Natural killer cell (primary cell): Measurements from ENCODE around the gene POT1. TPM values are rescaled to one million over a fixed set of nuclear protein-coding genes. Genes with fewer than 3 reads are reported as not detected.

Experiments
- ATAC-seq, 3 donors: fragments of 150-1000 bp in 2 of 3; fragments of 200-7000 bp in 1 of 3; cut with Tn5 transposase; 1 replicate in 1 of 3; 2 replicates in 2 of 3; pipeline ENCODE4 v1.10.0; 2021; ENCODE audit warnings: mild to moderate bottlenecking in 2 of 3, moderate library complexity in 2 of 3
- DNase-seq, 2 donors: peaks; one replicate each; pipeline versions ENCODE4 v3.0.0 to v3.0.0-alpha.2; 2013 to 2021; ENCODE audit warnings: mixed read lengths in 1 of 2
- H3K27ac ChIP-seq: one replicate; pipeline ENCODE4 v1.5.1; 2013; ENCODE audit warnings: mild to moderate bottlenecking, low read length
- H3K27me3 ChIP-seq: one replicate; pipeline ENCODE4 v1.6.1; 2013; ENCODE audit warnings: low read length; ENCODE audit not compliant: control insufficient read depth, insufficient read depth
- H3K36me3 ChIP-seq: one replicate; pipeline ENCODE4 v1.6.1; 2013; ENCODE audit warnings: low read length; ENCODE audit not compliant: control insufficient read depth, insufficient read depth
- H3K4me1 ChIP-seq: one replicate; pipeline ENCODE4 v1.6.1; 2013; ENCODE audit warnings: low read length; ENCODE audit not compliant: control insufficient read depth, insufficient read depth
- H3K4me3 ChIP-seq: one replicate; pipeline ENCODE4 v1.5.1; 2013; ENCODE audit warnings: low read length
- H3K9me3 ChIP-seq: one replicate; pipeline ENCODE4 v1.6.1; 2013; ENCODE audit warnings: low read length; ENCODE audit not compliant: control insufficient read depth, insufficient read depth
- H3K27ac Mint-ChIP-seq, 2 donors: one replicate each; pipeline ENCODE4 v1.8.0; 2022; ENCODE audit warnings: mild to moderate bottlenecking in 2 of 2, mixed read lengths in 2 of 2, moderate library complexity in 1 of 2
- H3K27me3 Mint-ChIP-seq, 2 donors: one replicate each; pipeline ENCODE4 v1.8.0; 2022; ENCODE audit warnings: low read depth in 2 of 2, mixed read lengths in 2 of 2
- H3K36me3 Mint-ChIP-seq: one replicate; pipeline ENCODE4 v1.8.0; 2022; ENCODE audit warnings: mixed read lengths
- H3K4me1 Mint-ChIP-seq, 2 donors: one replicate each; pipeline ENCODE4 v1.8.0; 2022; ENCODE audit warnings: mixed read lengths in 2 of 2
- H3K4me3 Mint-ChIP-seq: one replicate; pipeline ENCODE4 v1.8.0; 2022; ENCODE audit warnings: mild to moderate bottlenecking, moderate library complexity, mixed read lengths
- H3K9me3 Mint-ChIP-seq, 2 donors: one replicate each; pipeline ENCODE4 v1.8.0; 2022; ENCODE audit warnings: mixed read lengths in 2 of 2
- WGBS: methylation state at CpG from one replicate; pipeline ENCODE4 v1.1.7; 2013; ENCODE audit warnings: missing lambda C conversion rate; ENCODE audit not compliant: insufficient coverage; 5-methylcytosine and 5-hydroxymethylcytosine counted together
- intact Hi-C: fragments of 100-400 bp; cut with micrococcal nuclease; formaldehyde crosslinking; loops from one replicate; pipeline ENCODE4 v1.14.2; 2022
- total RNA-seq, 4 donors: library from RNA; stranded (reverse); fragments of 120-200 nt in 1 of 4; gene quantifications; one replicate each; pipeline versions ENCODE4 v1.2.3 to v1.2.4, GENCODE V29; 2013 to 2022
- TF ChIP-seq, protein P1 (sequence below): fragments of 200-600 bp; IDR thresholded peaks from one replicate; pipeline ENCODE4 v1.8.0; 2022; ENCODE audit warnings: antibody characterized with exemption

POT1 gene
- total RNA-seq, 3 donors from 2014 or later (not counting 1 experiment from before 2014, with no cell fraction given) = 19.7 to 22.0 (median 20.8) TPM

DNA sequence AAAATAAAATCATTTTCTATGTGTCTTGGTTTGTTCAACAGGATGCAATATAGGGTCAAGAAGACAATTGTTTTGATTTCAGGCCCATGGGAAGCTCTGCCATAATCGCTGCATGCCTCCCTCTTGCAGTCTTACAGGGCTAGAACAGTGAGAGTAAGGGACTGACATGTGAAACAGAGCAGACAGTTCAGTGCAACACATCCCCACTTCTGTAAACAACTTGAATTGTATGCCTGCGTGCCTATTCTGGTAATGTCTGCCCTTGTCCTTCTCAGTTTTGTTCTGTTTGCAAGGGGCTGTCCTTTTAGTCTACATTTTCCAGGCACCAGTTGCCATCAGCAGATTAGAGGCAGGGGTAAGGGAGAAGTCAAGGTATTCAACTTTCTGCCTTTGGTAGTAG, 129.2 kb downstream of the POT1 start:
- intact Hi-C loops = no loop called here
- no peak for DNase-seq
- H3K27ac Mint-ChIP-seq = no peak overlapping the region

DNA sequence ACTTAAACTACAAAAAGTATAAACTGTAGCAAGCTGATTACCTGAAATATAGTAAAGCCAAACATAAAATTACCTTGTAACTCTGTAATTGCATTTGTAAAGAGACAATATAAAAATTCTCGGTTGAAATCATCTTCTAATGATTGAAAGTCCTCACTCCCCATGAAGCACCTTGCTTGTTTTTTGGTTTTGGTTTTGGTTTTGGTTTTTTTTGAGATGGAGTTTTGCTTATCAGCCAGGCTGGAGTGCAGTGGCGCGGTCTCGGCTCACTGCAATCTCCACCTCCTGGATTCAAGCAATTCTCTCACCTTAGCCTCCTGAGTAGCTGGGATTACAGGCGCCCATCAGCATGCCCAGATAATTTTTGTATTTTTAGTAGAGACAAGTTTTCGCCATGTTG, 130.2 kb downstream of the POT1 start:
- Histone ChIP-seq H3K27me3 (peaks cover 2% of the 10 kb centered on the region), H3K9me3 (no peaks in the 10 kb centered on the region), H3K36me3 (no peaks in the 10 kb centered on the region), H3K27ac (no peak overlapping the region), H3K4me3 (no peak overlapping the region), H3K4me1 (no peaks in the 10 kb centered on the region)
- no peak for ATAC-seq
- H3K27ac Mint-ChIP-seq = no peak overlapping the region
- no peak overlapping the region for H3K4me3 Mint-ChIP-seq
- intact Hi-C loops = no loop called here
- H3K36me3 Mint-ChIP-seq = peaks cover 6% of the 10 kb centered on the region
- TF ChIP-seq, protein P1, sequence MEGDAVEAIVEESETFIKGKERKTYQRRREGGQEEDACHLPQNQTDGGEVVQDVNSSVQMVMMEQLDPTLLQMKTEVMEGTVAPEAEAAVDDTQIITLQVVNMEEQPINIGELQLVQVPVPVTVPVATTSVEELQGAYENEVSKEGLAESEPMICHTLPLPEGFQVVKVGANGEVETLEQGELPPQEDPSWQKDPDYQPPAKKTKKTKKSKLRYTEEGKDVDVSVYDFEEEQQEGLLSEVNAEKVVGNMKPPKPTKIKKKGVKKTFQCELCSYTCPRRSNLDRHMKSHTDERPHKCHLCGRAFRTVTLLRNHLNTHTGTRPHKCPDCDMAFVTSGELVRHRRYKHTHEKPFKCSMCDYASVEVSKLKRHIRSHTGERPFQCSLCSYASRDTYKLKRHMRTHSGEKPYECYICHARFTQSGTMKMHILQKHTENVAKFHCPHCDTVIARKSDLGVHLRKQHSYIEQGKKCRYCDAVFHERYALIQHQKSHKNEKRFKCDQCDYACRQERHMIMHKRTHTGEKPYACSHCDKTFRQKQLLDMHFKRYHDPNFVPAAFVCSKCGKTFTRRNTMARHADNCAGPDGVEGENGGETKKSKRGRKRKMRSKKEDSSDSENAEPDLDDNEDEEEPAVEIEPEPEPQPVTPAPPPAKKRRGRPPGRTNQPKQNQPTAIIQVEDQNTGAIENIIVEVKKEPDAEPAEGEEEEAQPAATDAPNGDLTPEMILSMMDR = no peak
- DNase-seq = no peak
- WGBS = 96% methylated on average over 4 of the region's 6 CpGs
- peaks cover 0 to 3% of the 10 kb centered on the region in 2 donors for H3K27me3 Mint-ChIP-seq
- no peaks in the 10 kb centered on the region for H3K4me1 Mint-ChIP-seq
- H3K9me3 Mint-ChIP-seq = peaks cover 5 to 8% of the 10 kb centered on the region in 2 donors

More for the DNA sequence above, 129.2 kb downstream of the POT1 start:
- no peak overlapping the region for H3K27ac ChIP-seq
- no peaks in the 10 kb centered on the region for H3K4me1 Mint-ChIP-seq
- no peaks in the 10 kb centered on the region for H3K9me3 ChIP-seq
- peaks cover 6% of the 10 kb centered on the region for H3K36me3 Mint-ChIP-seq
- H3K27me3 ChIP-seq = peaks cover 2% of the 10 kb centered on the region
- no peaks in the 10 kb centered on the region for H3K4me1 ChIP-seq
- H3K36me3 ChIP-seq = no peaks in the 10 kb centered on the region
- peaks cover 0 to 3% of the 10 kb centered on the region in 2 donors for H3K27me3 Mint-ChIP-seq
- no peak overlapping the region for H3K4me3 Mint-ChIP-seq
- 89% methylated on average over 2 of the region's 2 CpGs for WGBS
- TF ChIP-seq, protein P1 = no peak
- no peak overlapping the region for H3K4me3 ChIP-seq
- ATAC-seq = no peak
- peaks cover 5 to 8% of the 10 kb centered on the region in 2 donors for H3K9me3 Mint-ChIP-seq

DNA sequence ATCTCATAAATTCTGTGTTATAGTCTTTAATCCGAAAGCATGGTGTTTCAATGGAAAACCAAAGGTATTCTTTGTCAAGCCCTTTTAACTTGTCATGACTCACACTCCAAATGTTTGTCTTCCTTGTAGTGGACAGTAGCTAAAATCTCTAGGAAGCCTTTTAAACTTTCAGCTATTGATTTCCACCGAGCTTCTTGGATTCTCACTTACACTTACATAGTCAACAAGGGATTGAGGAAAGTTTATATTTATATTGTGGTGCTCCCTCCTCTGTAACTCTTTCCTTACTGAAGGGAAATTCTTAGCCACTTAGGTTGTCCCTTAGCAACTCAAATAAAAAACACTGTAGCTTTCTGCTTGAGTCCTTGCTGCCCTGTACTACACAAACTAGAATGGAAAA, 132.9 kb downstream of the POT1 start:
- no peaks in the 10 kb centered on the region for H3K36me3 ChIP-seq
- TF ChIP-seq, protein P1 = no peak
- no peaks in the 10 kb centered on the region for H3K4me1 ChIP-seq
- no peak overlapping the region for H3K27ac ChIP-seq
- H3K27me3 ChIP-seq = peaks cover 2% of the 10 kb centered on the region
- H3K27ac Mint-ChIP-seq = no peak overlapping the region
- DNase-seq (no peak), ATAC-seq (no peak)
- WGBS = 82% methylated on average over 1 of the region's 2 CpGs
- H3K4me1 Mint-ChIP-seq = no peaks in the 10 kb centered on the region
- no peak overlapping the region for H3K4me3 Mint-ChIP-seq
- intact Hi-C loops = no loop called here
- H3K36me3 Mint-ChIP-seq = peaks cover 6% of the 10 kb centered on the region
- H3K9me3 ChIP-seq = no peaks in the 10 kb centered on the region
- no peak overlapping the region for H3K4me3 ChIP-seq
- H3K27me3 Mint-ChIP-seq = peaks cover 0 to 9% of the 10 kb centered on the region in 2 donors
- peaks cover 7 to 11% of the 10 kb centered on the region in 2 donors for H3K9me3 Mint-ChIP-seq

DNA sequence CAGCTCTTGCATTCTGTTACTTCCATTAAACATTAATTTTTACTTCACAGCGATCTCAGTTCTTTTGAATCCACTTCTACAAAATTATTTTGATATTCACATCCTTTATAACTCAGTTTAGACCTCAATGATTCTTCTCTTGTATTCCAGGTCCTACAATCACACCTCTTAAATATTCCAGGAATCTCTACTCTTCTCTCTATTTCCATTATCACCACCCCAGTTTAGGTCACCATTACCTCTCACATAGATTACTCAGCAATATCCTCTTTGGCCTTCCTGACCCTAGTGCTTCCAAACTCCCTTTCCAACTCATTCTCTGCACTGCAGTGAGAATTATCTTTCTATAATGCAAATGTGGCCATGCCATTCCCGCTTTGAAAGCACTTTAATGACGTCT, 136.9 kb downstream of the POT1 start:
- no peaks in the 10 kb centered on the region for H3K36me3 ChIP-seq

More for the DNA sequence above, 136.9 kb downstream of the POT1 start:
- Histone ChIP-seq H3K4me3 (no peak overlapping the region), H3K4me1 (no peaks in the 10 kb centered on the region), H3K9me3 (no peaks in the 10 kb centered on the region), H3K27ac (no peak overlapping the region), H3K27me3 (no peaks in the 10 kb centered on the region)
- H3K9me3 Mint-ChIP-seq = peaks cover 6 to 9% of the 10 kb centered on the region in 2 donors
- no peak overlapping the region for H3K27ac Mint-ChIP-seq
- H3K4me3 Mint-ChIP-seq = no peak overlapping the region
- 88% methylated on average over 3 of the region's 3 CpGs for WGBS
- TF ChIP-seq, protein P1 = no peak
- H3K4me1 Mint-ChIP-seq = no peaks in the 10 kb centered on the region
- DNase-seq = no peak
- H3K27me3 Mint-ChIP-seq = peaks cover 8 to 10% of the 10 kb centered on the region in 2 donors
- intact Hi-C loops = no loop called here
- ATAC-seq = no peak
- H3K36me3 Mint-ChIP-seq = peaks cover 6% of the 10 kb centered on the region
